NT2/D1 (cell line): ENCODE measurements around the gene PTX3.

ENCODE experiments used
- SUZ12 ChIP-seq: IDR thresholded peaks from 2 replicates; pipeline ENCODE4 v1.6.1; 2011; ENCODE audit not compliant: insufficient read length, insufficient read depth; ENCODE audit errors: extremely low read depth
- YY1 ChIP-seq: IDR thresholded peaks from 2 replicates; pipeline ENCODE4 v1.6.1; 2011; ENCODE audit not compliant: insufficient read length, insufficient read depth
- ZNF274 ChIP-seq: IDR thresholded peaks from 2 replicates; pipeline ENCODE4 v1.6.1; 2011; ENCODE audit warnings: mild to moderate bottlenecking, low read depth, low read length

DNA sequence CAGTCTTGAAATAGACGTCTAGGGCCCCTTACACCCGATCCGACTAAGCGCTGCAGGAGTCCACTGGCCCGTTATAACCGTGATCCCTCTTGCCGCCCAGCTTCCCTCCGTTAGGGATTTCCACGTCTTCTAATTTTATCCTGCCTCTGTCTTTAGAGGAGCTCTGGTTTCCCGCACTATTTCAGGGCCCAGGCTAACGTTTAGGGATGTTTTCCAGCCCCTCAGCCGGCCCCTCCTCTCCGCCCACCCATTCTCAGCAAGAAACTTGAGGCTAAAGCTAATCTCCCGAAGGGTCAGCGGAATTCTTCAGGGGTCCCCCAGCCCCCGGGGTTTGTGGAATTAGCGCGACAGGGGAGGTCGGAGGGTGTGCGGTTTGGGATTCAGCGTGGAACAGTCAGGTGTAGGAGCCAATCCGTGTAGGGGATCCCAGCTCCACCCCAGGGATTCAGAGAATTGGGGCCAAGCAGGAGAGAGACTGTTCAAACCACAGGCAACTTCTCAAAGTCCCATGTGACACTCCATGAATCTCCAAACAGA lies 1.6 kb downstream of the PTX3 start:
- TF ChIP-seq ZNF274, result no peak
- no peak for TF ChIP-seq SUZ12
- no peak for TF ChIP-seq YY1
